Esophagus squamous epithelium (tissue), 5 donors: Measurements from ENCODE around the gene FNTB. TPM values are rescaled to one million over a fixed set of nuclear protein-coding genes. Genes with fewer than 3 reads are reported as not detected.
A peak's percentile ranks its signal among the peaks of the same experiment; 100 is the strongest.

Source experiments
- DNase-seq: peaks from one replicate; lab custom pipeline; 2025; lab: John Stamatoyannopoulos, UW
- H3K27ac ChIP-seq, 4 donors: fragments of 200-600 bp; sonication (generic); one replicate each; pipeline ENCODE4 v1.5.1; 2016 to 2019; ENCODE audit warnings: mild to moderate bottlenecking in 1 of 4
- H3K27me3 ChIP-seq, 4 donors: fragments of 200-600 bp; sonication (generic); 1 replicate in 3 of 4; 2 replicates in 1 of 4; pipeline versions ENCODE4 v1.5.1 to v1.6.0; 2017 to 2021; ENCODE audit warnings: antibody characterized with exemption in 1 of 4
- H3K36me3 ChIP-seq, 3 donors: fragments of 200-600 bp; sonication (generic); one replicate each; pipeline ENCODE4 v1.5.1; 2016 to 2019
- H3K4me1 ChIP-seq, 3 donors: fragments of 200-600 bp; sonication (generic); one replicate each; pipeline ENCODE4 v1.5.1; 2017 to 2019
- H3K4me3 ChIP-seq, 4 donors: fragments of 200-600 bp; sonication (generic); 1 replicate in 3 of 4; 2 replicates in 1 of 4; pipeline ENCODE4 v1.5.1; 2016 to 2019; ENCODE audit warnings: mild to moderate bottlenecking in 2 of 4, moderate library complexity in 1 of 4
- H3K9me3 ChIP-seq, 3 donors: fragments of 200-600 bp; sonication (generic); one replicate each; pipeline ENCODE4 v1.5.1; 2016 to 2019
- CTCF ChIP-seq, 6 experiments: fragments of 450-650 bp in 4 of 6; fragments of 200-600 bp in 2 of 6; sonication (generic) in 2 of 6; IDR thresholded peaks; one replicate each; pipeline ENCODE4 v1.5.1; 2016 to 2019; ENCODE audit warnings: antibody characterized with exemption in 6 of 6, mild to moderate bottlenecking in 4 of 6, moderate library complexity in 4 of 6
- POLR2A ChIP-seq, 4 donors: fragments of 450-650 bp; IDR thresholded peaks; one replicate each; pipeline ENCODE4 v1.6.1; 2017; ENCODE audit warnings: antibody characterized with exemption in 4 of 4, mild to moderate bottlenecking in 4 of 4, moderate library complexity in 3 of 4
- WGBS, 2 donors: methylation state at CpG; one replicate each; pipeline ENCODE4 v1.1.5; 2018; 5-methylcytosine and 5-hydroxymethylcytosine counted together
- intact Hi-C: fragments of 100-400 bp; cut with DNase I; formaldehyde crosslinking; loops from one replicate; pipeline ENCODE4 v1.15.0; 2022
- total RNA-seq, 4 donors: library from RNA; depleted of rRNA; stranded (reverse); fragments of >200 nt; gene quantifications; one replicate each; pipeline ENCODE4 v1.1.0, GENCODE V29; 2016
- donor health status: DM: yes; HTN: yes; CAD: no.

FNTB gene
- total RNA-seq, 4 donors from 2014 or later: 16.2 to 20.4 (median 18.2) TPM

DNA sequence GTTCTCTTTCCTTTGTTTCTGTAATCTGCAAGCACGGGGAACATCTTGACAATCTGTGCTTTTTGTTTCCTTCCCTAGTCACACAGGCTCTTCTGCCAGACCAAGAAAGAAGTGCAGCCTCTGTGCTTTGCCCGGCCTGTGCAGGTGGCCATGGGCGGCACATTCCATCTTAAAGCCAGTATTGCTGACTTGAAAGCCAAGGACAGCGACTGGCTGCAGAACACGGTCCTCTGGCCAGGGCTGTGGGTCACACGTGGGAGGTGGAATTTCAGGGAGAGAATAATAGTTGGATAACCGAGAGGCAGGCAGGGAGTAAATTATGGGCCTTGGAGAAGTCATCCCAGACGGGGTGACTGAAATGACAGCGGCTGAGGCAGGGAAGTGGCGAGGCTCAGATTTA, 24.8 kb downstream of the FNTB start:
- no peak for TF ChIP-seq CTCF (IDR thresholded peaks at IDR 0.05)
- TF ChIP-seq POLR2A (IDR thresholded peaks at IDR 0.05): no peak
- H3K4me1 ChIP-seq: peaks cover 0 to under 1% (median 0%) of the 10 kb centered on the region in 3 donors
- H3K27me3 ChIP-seq: no peaks in the 10 kb centered on the region
- no peak overlapping the region for H3K4me3 ChIP-seq
- intact Hi-C loops: no loop called here
- H3K9me3 ChIP-seq: no peaks in the 10 kb centered on the region
- H3K36me3 ChIP-seq: peaks cover 0 to 88% (median 0%) of the 10 kb centered on the region in 3 donors
- DNase-seq: no peak
- WGBS, 2 donors: 83 to 92% methylated on average over 7 to 10 of the region's 10 CpGs
- no peak overlapping the region for H3K27ac ChIP-seq

DNA sequence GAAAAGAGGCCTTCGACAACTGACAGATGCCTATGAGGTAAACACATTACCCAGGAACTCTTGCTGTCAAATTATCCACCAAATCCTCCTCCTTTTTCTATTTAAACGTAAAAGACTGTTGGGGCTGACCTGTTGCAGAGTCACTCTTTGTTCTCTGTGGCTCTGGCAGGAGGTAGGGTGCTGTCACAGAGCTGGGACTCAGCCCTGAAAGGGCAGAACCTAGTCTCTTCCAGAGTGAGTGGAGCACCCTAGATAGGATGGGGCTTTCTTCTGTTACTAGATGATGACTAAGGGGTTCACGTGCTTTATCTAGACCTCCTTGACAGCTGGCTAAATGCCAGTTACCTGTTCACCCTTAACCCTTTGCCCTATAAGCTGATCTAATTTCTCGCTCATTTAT, 25.7 kb downstream of the FNTB start:
- Histone ChIP-seq H3K9me3 (no peaks in the 10 kb centered on the region), H3K27me3 (no peaks in the 10 kb centered on the region), H3K27ac (no peak overlapping the region), H3K4me3 (no peak overlapping the region), H3K36me3 (peaks cover 0 to 96% (median 0%) of the 10 kb centered on the region in 3 donors), H3K4me1 (no peaks in the 10 kb centered on the region)
- intact Hi-C loops: no loop called here
- DNase-seq: no peak
- WGBS, 2 donors: 72 to 78% methylated on average over 4 of the region's 4 CpGs
- no peak for TF ChIP-seq CTCF (IDR thresholded peaks at IDR 0.05)
- TF ChIP-seq POLR2A (IDR thresholded peaks at IDR 0.05): no peak

- Histone ChIP-seq H3K9me3 (no peaks in the 10 kb centered on the region), H3K27me3 (no peaks in the 10 kb centered on the region), H3K36me3 (peaks cover 0 to 84% (median 0%) of the 10 kb centered on the region in 3 donors), H3K27ac (no peak overlapping the region), H3K4me3 (no peak overlapping the region), H3K4me1 (peaks cover 0 to 17% (median 7%) of the 10 kb centered on the region in 3 donors)
- no peak for DNase-seq
- WGBS, 2 donors: 82 to 93% methylated on average over 3 of the region's 3 CpGs
- intact Hi-C loops: no loop called here
- TF ChIP-seq POLR2A (IDR thresholded peaks at IDR 0.05): no peak
Observed at GRCh38 chr14:65015391-65015790, 28.7 kb downstream of the FNTB start.

DNA sequence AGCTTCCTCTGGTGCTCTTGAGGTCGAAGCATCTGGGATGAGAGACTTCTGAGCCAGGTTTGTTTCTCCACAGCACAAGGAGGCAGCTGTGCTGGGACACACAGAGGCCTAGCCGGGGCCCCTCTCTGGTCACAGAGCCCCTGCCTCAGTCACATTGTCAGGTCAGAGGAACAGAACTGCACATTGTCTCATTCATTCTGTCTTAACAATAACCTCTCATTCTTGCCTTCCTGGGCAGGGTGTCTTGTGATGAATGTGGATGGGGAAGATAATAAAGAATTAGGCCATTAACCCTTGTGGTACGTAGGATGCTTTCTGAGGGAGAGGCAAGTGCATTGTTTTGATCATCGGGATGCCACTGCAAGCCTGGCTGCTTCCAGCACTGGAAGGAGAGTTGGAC, 29.8 kb downstream of the FNTB start:
- no peak overlapping the region for H3K27ac ChIP-seq
- H3K4me1 ChIP-seq: peaks cover 0 to 22% (median 7%) of the 10 kb centered on the region in 3 donors
- DNase-seq: no peak
- H3K27me3 ChIP-seq: no peaks in the 10 kb centered on the region
- intact Hi-C loops: no loop called here
- 79 to 87% methylated on average over 3 to 4 of the region's 4 CpGs for WGBS, 2 donors
- no peak for TF ChIP-seq CTCF (IDR thresholded peaks at IDR 0.05)
- no peak for TF ChIP-seq POLR2A (IDR thresholded peaks at IDR 0.05)
- H3K9me3 ChIP-seq: no peaks in the 10 kb centered on the region
- H3K36me3 ChIP-seq: peaks cover 0 to 73% (median 0%) of the 10 kb centered on the region in 3 donors
- no peak overlapping the region for H3K4me3 ChIP-seq

GRCh38 chr14:65019944-65020566, 33.4 kb downstream of the FNTB start:
- WGBS, 2 donors: 50 to 78% methylated on average over 7 to 9 of the region's 9 CpGs
- peaks cover 6 to 37% (median 7%) of the 10 kb centered on the region in 3 donors for H3K4me1 ChIP-seq
- intact Hi-C loops: no loop called here
- H3K27ac ChIP-seq: peak overlapping the region; percentile 18 to 76 (median 70)
- DNase-seq: no peak
- TF ChIP-seq POLR2A (IDR thresholded peaks at IDR 0.05) (no peak), CTCF (IDR thresholded peaks at IDR 0.05) (peak in 5 of 6 experiments; percentile 58 to 71 (median 66))
- H3K36me3 ChIP-seq: peaks cover 0 to 37% (median 0%) of the 10 kb centered on the region in 3 donors
- H3K4me3 ChIP-seq: no peak overlapping the region
- H3K27me3 ChIP-seq: no peaks in the 10 kb centered on the region
- no peaks in the 10 kb centered on the region for H3K9me3 ChIP-seq
